ENCODE measurements around the gene KCNN4.
"Not testable (repeated sequence)": the region's sequence is repeated elsewhere in the genome, so short reads cannot be mapped to it uniquely, and the experiment has no call there.

Gene KCNN4

DNA sequence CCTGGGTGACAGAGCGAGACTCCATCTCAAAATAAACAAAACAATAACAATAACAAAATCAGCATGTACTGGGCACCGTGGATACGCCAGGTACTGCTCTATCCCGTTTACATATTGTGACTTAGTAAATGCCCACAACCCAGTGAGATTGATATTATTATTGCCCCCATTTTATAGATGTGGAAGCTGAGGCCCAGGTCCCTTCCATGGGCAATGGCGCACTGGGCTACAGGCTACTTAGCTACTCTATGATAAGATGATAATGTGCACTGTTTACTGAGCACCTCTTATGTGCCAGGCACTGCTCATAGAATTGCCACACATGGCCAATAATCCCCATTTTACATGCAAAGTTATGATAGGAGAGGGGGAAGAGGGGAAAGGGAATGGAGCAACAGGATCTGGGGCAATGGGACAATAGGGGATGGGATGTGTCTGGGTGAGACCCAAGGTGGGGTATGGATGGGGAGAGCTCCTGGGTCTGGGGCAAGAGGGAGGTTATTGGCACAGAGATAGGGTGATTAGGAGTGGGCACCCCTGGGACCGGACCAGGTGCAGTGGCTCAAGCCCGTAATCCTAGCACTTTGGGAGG is 5.4 kb downstream of the KCNN4 start:
- in situ Hi-C loops (cut with MboI; ENCODE audit: low sequenced_read_pairs): no loop called here

GRCh38 chr19:43774940-43775258 is 5.9 kb downstream of the KCNN4 start:
- in situ Hi-C loops (cut with MboI; ENCODE audit: low sequenced_read_pairs): not testable (repeated sequence)

DNA sequence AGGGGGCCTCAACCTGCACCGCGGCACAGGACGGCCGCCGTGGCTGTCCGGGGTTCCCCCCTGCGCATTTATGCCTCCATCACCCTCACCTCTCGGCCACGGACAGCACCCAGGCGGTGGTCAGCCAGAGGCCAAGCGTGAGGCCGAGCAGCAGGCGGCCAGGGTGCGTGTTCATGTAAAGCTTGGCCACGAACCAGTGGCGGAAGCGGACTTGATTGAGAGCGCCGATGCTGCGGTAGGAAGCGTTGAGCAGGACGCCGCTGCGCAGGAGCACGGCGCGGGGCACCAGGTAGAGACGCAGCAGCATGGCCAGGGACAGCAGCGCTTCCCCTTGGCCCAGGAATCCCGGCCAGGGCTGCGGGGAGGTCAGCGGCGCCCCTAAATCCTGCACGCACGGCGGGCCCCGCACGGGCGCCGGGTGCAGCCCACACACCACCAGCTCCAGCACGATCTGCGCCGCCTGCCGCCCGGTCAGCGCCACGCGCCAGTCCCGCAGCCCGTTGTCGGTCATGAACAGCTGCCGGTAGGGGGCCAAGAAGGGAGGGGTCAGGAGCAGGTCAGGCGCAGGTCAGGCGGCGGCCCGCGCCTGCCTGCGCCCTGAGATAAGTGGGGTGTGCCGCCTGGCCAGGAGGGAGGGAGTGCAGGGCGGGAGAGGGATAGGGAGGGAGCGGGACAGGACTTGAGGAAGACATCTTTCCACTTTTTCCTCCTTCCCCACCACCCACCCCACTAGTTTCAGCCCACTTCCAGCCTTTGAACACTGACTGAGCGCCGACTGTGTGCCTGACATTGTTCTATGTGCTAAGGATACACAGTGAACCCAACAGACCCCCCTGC is 6.5 kb downstream of the KCNN4 start:
- in situ Hi-C loops (cut with MboI; ENCODE audit: low sequenced_read_pairs): no loop called here

GRCh38 chr19:43773725-43774102 is 7.1 kb downstream of the KCNN4 start:
- in situ Hi-C loops (cut with MboI; ENCODE audit: low sequenced_read_pairs): no loop called here

GRCh38 chr19:43769256-43769655 is 11.5 kb downstream of the KCNN4 start:
- in situ Hi-C loops (cut with MboI; ENCODE audit: low sequenced_read_pairs): no loop called here

GRCh38 chr19:43768273-43769050 is 12.3 kb downstream of the KCNN4 start:
- in situ Hi-C loops (cut with MboI; ENCODE audit: low sequenced_read_pairs): no loop called here

DNA sequence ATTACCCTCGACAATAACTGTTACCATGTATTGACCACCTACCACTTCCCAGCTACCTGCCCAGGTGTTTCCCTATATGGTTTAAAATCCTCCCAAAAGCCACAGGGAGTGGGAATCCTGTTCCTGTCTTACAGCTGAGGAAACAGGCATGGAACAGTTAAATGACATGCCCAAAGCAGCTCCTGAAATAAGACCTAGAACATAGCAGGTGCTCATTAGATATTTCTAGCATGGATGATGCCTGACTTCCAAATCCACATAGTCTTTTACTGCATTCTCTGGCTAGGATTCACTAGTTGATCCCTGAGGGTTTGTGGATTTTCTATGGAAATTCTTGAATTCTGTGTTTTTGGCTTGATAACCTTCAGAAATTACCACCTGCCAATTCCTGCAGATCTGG is 13.0 kb downstream of the KCNN4 start:
- in situ Hi-C loops (cut with MboI; ENCODE audit: low sequenced_read_pairs): no loop called here

DNA sequence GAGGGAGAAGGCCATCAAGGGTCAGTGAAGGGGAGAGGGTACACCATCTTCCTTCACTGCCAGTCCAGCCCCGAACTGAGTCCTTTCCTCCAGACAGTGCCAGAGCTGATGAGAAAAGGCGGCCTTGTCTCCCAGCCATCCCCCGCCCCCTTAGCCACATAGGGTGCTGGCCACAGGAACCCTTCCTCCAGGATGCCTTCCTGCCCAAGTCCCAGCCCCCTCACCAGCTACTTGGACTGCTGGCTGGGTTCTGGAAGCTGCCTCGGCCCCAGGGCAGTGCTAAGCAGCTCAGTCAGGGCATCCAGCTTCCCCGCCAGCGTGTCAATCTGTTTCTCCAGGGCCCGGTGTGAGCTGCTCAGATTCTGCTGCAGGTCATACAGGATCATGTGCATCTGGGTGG is 13.5 kb downstream of the KCNN4 start:
- in situ Hi-C loops (cut with MboI; ENCODE audit: low sequenced_read_pairs): no loop called here

DNA sequence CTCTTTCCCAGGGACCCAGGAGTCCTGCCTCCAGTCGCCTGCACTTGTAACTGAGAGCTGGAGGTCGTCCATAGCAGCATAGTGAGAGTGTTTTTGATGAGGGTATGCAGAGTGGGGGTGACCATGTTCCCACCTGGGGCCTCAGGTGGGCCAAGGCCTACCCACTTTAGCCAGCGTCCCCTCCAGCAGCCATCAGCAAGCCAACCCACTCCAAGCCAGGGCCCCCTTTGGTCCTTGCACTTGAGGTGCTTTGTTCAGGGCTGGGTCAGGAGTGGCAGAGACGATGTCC is 14.1 kb downstream of the KCNN4 start:
- in situ Hi-C loops (cut with MboI; ENCODE audit: low sequenced_read_pairs): no loop called here

DNA sequence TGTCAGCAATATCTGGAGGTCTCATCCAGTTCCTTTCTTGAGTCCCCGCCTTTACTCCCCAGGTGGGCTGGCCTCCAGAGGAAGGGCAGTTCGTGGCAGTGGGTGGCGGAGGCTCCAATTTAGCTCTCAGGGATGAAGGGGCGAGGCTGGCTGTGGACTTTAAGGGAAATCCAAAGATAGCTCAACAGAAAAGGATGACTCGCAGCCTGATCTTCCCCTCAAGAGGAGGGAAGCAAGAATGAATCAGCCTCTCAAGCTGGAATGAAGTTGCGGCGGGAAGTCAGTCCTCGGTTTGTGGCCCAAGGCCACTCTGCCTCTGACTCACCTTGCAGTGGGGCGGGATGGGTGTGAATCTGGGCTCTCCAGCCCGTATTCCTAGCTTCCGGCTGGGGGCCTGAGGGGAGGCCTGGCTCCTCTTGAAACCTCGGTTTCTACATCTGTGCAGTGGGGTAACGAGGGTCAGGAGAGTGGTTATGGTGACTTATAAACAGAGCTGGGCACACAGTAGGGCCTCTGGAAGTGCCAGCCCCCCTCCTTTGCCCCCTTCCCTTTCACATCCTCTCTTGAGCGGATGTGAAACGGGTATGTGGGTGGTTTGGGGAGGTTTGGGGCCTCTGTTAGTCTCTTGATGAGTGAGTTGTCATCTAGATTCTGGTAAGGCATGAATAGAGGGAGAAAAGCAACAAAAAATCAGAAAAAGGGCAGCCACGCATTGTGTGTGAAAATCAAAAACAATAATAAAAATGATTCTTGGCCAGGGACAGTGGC is 15.5 kb downstream of the KCNN4 start:
- in situ Hi-C loops (cut with MboI; ENCODE audit: low sequenced_read_pairs): no loop called here

- in situ Hi-C loops (cut with MboI; ENCODE audit: low sequenced_read_pairs): not testable (repeated sequence)
Observed at GRCh38 chr19:43764684-43765083, 16.1 kb downstream of the KCNN4 start.

DNA sequence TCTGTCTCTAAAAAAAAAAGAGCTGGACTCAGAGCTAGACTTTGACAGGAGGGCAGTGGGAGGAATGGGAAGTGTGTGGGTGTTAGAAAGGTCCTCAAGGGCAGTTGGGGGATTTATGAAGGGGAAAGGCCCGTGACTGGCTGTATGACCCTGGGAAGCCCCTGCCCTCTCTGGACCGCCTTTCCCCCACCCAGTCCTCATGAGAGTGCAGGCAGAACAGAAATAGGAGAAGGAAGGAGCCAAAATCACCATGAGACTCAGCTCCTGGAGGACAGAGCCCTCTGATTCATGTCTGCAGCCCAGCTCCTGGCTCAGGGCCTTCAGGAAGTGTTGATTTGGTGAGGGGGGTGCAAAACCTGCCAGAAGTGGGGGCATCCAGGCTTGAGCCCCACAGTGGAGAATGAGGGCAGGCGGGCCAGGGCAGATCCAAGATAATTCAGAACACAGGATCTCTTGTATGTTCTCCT is 17.3 kb downstream of the KCNN4 start:
- in situ Hi-C loops (cut with MboI; ENCODE audit: low sequenced_read_pairs): no loop called here

DNA sequence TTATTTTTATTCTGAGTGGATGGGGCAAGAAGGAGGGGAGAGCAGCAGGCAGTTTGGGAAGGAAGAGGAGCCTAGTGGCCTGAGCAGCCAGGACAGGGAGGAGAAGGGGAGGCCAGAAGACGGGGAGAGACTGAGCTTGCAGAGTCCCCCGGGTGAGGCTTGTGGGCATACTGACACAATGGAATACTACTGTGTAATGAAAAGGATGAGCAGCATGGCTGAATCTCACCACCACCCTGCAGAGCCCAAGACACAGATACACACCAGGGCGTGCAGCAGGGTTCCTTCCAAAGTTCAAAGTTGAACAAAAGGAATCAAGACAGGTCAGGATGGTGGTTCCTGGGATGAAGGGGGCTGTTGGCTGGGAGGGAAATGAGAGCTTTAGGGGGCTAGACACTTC is 18.0 kb downstream of the KCNN4 start:
- in situ Hi-C loops (cut with MboI; ENCODE audit: low sequenced_read_pairs): no loop called here

GRCh38 chr19:43760941-43761340 is 19.8 kb downstream of the KCNN4 start:
- in situ Hi-C loops (cut with MboI; ENCODE audit: low sequenced_read_pairs): no loop called here

DNA sequence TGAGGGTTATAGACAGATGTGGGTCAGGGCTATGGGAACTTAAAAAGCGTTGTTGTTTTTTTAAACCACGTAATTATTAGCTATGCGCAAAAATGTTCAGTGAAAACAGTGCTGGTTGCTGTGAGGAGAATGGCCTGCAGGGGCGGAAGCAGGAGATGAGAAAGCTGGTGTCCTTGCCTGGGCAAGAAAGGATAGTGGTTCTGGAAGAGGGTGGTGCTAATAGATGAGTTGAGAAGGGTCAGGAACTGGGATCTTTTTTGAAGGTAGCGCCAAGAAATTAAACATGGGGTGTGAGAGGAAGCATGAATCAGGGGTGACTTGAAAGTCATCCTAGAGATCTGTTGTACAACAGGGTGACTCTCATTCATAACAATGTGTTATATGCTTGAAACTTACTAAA is 21.3 kb downstream of the KCNN4 start:
- in situ Hi-C loops (cut with MboI; ENCODE audit: low sequenced_read_pairs): no loop called here

DNA sequence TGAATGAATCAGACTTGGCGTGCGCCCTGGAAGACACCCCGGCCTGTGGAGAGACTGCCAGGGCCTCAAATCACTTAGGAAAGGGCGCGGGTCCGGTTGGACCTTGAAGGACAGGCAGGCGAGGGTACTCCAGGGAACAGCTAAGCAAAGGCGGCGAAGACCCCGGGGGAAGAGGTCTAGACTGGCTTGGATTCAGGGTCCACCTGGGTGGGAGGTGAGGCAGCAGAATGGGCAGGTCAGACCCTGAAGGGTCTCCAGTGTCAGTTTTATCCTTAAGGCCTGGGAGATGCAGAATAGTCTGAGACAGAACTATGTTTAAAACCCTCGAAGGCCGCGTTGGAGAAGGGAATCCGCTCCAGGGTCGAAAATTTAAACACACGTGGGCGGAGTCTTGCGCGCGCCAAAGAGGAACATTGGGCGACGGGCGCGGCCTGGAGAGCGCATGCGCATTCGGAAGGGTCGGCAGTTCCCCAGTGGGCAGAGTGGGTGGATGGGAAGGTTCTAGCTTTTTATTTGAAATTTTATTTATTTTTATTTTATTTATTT is 25.4 kb downstream of the KCNN4 start:
- in situ Hi-C loops (cut with MboI; ENCODE audit: low sequenced_read_pairs): no loop called here

DNA sequence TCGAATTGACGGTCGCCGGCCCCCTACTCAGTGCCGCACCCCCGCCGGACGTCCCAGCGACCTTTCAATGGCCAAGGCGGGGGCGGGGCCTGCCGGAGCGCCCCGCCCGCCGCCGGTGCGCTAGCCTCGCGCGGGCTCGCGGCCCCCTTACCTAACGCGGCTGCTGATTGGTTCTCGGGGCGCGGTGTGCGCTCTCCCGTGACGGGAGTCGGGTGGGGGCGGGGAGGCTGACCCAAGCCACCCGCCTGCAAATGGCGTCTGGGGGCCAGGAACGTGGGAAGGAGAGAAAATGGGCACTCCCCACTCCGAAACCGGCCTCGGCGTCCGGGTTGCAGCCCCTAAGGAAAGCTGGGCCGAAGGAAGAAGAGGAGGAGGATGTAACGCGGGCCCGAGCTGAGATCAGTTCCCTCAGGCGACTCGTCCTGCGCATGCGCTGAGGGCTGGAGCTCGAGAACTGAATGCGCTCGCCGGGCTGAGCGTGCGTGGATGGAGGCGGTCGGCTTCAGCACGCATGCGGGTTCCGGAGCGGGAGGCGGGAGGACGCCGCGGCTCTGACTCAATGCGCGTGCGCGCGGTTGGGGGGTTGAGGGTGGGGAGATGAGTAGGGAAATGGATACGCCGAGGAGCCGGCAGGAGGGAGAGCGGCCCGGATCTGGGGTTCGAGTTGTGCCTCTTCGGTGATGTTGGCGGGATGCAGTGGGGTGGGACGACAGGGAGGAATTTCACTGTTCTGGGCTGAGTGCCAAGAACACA is 26.1 kb downstream of the KCNN4 start, which contains the start of gene SMG9:
Gene SMG9 (minus strand): TSS at position 460 of the 753 bp plus-strand sequence. CDS start 4,221 bp downstream, outside the sequence.
- in situ Hi-C loops (cut with MboI; ENCODE audit: low sequenced_read_pairs): no loop called here

DNA sequence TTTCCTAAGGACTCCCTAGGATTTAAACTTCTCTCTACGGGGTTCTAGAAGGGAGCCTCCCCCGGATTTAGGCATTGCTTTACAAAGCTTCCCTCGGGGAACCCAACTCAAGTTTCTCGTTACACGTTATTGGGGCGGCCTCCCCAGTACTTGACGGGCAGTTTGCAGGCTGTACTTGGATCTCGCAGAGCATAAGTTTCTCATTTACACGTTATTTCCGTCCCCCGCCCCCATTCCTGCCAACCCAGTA is 26.6 kb downstream of the KCNN4 start:
- in situ Hi-C loops (cut with MboI; ENCODE audit: low sequenced_read_pairs): no loop called here

DNA sequence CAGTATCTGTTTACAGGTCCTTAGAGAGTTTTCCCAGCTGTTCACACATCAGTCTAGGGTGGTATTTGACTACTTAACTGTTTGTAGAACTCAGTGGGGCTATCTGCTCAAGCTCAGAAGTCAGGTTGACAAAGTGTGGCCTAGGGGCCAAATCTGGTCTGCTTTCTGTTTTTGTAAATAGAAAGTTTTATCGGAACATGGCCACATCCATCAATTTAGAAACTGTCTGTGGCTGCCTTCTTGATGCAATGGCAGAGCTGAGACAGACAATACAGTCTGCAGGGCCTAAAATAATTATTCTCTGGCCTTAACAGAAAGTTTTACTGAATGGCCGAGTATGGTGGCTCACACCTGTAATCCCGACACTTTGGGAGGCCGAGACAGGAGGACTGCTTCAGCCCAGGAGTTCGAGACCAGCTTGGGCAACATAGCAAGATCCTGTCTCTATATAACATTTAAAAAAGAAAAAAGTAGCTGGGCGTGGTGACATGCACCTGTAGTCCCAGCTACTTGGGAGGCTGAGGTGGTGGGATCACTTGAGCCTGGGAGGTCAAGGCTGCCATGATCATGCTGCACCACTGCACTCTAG is 28.4 kb downstream of the KCNN4 start:
- in situ Hi-C loops (cut with MboI; ENCODE audit: low sequenced_read_pairs): no loop called here
